OCI-LY1 (cell line): ENCODE data around the gene ZNF319.

ENCODE experiments used
- EZH2 ChIP-seq: fragments of 200-600 bp; sonication (generic), shearing (Covaris generic); IDR thresholded peaks from 2 replicates; pipeline ENCODE4 v1.8.0; 2017; ENCODE audit warnings: borderline replicate concordance, mixed run types, mild to moderate bottlenecking, antibody characterized with exemption, low read length, moderate library complexity, mixed read lengths
- TF ChIP-seq, protein P1 (sequence below): fragments of 200-600 bp; sonication (generic), shearing (Covaris generic); IDR thresholded peaks from 2 replicates; pipeline ENCODE4 v1.5.1; 2017; ENCODE audit warnings: mild to moderate bottlenecking, antibody characterized with exemption, low read length, moderate library complexity, mixed read lengths

DNA sequence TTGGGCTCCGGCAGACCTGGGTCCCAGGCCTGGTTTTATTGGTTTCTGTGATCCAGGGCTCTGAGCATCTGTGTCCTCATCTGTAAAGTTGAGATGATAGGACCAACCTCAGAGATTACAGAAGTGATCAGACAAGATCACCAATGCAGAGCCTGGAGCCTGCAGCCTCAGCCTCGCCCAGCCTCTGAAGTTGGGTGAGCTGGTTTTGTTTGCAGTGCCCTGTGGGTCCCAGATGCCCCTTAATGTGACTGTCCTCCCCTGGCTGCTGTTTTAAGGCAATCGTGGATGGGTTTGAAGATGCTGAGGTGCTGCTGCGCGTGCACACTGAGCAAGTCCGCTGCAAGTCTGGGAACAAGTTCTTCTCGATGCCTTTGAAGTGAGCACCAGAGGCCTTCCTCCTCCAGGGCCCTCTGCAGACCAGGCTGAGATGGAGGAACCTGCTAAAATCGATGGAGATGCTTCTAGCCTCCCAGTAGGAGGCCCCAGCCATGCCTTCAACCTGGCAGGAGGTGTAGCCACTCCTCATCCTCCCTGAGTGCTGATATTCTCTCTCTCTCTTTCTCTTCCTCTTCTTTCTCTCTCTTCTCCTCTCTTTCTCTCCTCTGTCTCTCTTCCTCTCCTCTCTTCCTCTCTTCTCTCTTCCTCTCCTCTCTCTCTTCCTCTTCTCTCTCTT lies 19.5 kb upstream of the ZNF319 start:
- TF ChIP-seq, protein P1, sequence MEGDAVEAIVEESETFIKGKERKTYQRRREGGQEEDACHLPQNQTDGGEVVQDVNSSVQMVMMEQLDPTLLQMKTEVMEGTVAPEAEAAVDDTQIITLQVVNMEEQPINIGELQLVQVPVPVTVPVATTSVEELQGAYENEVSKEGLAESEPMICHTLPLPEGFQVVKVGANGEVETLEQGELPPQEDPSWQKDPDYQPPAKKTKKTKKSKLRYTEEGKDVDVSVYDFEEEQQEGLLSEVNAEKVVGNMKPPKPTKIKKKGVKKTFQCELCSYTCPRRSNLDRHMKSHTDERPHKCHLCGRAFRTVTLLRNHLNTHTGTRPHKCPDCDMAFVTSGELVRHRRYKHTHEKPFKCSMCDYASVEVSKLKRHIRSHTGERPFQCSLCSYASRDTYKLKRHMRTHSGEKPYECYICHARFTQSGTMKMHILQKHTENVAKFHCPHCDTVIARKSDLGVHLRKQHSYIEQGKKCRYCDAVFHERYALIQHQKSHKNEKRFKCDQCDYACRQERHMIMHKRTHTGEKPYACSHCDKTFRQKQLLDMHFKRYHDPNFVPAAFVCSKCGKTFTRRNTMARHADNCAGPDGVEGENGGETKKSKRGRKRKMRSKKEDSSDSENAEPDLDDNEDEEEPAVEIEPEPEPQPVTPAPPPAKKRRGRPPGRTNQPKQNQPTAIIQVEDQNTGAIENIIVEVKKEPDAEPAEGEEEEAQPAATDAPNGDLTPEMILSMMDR = no peak
- no peak for TF ChIP-seq EZH2
